ENCODE data around the gene AGAP6.
"Not testable (repeated sequence)": the region's sequence is repeated elsewhere in the genome, so short reads cannot be mapped to it uniquely, and the experiment has no call there.

AGAP6 gene

DNA sequence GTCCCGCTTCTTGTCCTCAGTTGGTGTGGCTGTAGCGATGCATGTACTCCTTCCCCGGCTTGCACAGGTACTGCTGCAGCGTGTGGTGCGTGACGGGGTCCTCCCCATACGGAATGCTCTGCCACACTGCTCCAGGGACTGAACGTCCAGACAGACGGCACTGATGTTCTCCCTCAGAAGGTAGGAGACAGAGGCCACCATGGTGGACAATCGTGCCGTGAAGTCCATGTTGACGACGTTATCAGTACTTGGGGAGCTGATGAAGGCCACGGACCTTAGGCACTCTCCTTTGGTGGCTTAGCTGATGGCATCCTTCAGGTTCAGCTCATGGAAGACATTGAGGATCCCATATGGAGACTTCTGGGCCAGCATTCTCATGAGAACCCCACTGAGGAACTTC lies 37.4 kb downstream of the AGAP6 start:
- DNase-seq (ENCODE audit: low spot score) = no peak

DNA sequence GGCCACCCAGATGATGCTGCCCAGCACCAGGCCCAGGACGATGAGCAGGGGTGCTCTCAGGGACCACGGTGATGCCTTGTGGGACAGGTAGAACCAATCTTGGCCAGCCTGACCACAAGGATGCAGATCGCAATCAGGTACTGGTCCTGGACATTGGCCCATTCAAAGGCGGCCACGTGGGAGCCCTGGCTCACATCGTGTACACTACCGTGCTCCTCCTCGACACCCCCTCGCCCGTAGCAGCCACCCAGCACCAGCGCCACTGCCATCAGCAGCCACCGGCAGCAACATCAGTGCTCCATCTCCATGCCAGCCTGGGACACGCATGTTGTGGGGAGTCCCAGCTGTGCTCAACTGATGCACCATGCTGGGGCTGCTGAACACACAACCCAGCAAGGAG lies 39.0 kb downstream of the AGAP6 start:
- DNase-seq (ENCODE audit: low spot score) = no peak

DNA sequence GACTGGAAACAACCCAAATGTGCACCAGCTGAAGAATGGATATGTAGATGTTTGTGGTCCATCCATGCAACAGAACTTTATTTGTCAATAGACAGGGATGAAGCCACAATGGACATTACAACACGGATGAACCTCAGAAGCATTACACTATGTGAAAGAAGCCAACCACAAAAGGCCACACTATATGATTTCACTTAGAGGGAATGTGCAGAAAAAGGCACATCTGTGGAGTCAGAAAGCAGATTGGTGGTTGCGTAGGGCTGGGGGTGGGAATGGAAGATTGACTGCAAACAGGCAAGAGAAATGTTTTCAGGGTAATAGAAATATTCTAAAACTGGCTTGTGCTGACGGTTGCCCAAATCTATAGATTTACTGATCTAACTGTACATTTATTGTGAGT lies 45.3 kb downstream of the AGAP6 start:
- DNase-seq (ENCODE audit: low spot score) = no peak

DNA sequence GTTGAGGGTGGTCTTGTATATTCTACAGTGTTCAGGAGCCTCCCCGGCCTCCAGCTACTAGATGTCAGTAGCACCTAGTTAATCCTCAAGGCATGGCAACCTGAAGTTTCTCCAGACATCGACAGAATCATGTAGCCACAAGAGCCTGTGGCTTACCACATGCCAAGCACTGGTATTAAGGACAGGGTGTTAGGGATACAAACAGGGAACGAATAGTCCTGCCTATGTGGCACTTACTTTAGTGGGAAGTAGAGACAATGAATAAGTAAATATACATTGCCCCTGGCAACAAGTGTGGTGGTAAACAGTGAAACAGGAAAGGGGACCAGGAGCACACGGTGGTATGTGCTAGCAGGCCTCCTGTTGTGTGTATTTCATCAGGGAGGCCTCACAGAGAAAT lies 47.1 kb downstream of the AGAP6 start:
- not testable (repeated sequence) for DNase-seq (ENCODE audit: low spot score)

DNA sequence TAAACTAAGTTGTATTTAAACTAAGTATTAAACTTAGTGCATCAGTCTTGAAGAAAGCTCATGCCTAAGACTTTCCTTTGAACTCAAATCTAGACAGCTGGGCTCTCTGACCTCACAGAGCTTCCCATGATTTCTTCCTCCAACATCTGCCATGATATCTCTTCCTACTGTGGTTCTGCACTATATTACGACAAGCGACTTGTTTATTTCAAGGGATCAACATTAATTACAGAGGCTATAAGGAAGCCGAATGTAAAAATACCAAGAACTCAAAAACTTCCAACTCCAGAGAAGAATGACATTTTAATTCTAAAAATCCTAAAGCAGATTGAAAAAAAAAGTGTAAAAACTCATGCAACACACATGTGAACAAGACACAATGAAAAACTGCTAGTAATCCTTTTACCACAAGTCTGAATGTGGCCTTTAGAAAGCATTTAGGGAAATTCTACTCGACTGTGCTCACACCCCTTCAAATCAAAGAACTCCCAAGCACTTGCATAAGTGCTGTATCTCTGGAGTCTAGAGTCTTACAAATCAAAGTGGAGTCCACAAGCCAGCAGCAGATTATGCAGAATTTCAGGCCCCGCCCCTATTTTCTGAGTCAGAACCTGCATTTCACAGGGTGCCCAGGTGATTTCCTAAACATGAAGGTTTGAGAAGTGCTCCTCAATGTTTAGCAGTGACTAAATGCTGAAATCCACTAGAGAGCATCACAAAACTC lies 56.9 kb downstream of the AGAP6 start:
- DNase-seq (ENCODE audit: low spot score) = no peak

DNA sequence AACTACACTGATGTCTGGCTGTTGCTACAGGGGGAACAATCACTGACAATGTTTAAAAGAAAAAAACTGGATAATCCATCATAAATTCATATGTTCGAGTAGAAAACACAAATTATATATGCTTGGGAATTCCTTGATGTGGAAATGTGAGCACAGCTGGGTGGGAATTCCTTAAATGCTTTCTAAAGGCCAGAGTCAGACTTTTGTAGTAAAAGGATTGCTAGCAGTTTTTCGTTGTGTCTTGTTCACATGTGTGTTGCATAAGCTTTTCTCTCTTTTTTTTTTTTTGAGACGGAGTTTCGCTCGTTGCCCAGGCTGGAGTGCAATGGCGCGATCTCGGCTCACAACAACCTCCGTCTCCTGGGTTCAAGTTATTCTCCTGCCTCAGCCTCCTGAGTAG lies 58.3 kb downstream of the AGAP6 start:
- not testable (repeated sequence) for DNase-seq (ENCODE audit: low spot score)

DNA sequence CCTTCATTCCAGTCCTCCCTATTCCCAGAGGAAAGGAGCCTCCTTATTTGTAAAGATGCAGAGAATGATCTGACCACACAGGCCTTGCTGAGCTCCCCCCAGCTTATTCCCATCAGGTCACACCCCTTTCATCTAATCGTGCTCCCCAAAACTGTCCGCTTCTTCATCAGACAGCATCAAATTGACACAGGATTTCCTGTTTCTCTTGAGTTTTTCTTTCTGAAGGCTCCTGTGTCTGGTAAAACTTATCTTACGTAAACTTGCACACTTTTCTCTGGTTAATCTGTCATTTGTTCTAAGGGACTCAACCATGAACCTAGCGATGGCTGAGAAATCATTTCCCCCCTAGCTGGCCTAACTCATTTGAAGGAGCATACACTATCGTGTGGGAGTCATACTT lies 59.4 kb downstream of the AGAP6 start:
- not testable (repeated sequence) for DNase-seq (ENCODE audit: low spot score)

DNA sequence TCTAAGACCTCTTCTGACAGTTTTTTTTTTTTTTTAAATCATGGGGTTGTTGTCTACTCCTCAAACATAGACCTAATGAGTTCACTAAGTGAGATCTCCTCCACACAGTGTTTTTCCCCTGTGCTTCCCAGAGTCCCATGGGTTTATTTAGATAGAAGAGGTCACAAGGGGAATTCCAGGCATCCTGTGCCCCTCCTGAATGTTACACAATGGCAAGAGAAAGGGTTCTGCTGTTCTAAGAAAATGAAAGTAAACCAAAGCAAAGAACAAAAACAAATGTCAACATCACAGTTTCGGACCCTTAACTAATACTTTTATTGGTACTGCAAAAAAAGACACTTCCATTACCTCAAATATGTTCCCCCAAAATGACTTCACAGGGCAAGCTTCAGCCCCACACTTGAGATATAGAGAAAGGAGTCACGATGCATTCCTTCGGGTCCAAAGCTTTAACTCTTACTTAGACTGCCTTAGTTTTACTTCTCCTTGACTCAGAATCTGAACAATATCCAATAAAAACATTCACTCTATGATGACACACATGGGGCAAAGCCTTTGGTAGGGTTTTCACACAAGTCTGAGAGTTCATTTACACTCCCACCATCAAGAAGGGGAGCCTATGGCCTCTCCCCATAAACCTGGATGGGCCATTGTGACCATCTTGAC lies 63.9 kb downstream of the AGAP6 start:
- peak; percentile 29 for DNase-seq (ENCODE audit: low spot score)

DNA sequence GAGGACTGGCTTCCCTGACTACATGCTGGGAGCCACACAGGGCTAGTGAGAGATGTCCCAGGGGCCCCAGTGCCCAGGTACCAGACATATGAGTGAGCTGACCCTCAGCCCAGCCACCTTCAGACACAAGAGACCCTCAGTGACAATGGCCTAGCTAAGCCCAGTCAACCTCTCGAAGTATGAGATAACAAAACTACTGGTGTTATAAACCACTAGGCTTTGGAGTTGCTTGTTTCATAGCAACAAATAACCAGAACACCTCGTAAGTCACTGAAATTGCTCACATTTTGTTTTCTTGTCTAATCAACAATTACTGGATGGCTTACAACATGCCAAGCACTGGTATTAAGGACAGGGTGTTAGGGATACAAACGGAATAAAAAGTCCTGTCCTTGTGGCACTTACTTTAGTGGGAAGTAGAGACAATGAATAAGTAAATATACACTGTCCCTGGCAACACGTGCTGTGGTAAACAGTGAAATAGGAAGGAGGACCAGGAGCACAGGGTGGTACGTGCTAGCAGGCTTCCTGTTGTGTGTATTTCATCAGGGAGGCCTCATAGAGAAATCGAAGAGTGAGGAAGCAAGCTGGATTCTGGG lies 64.7 kb downstream of the AGAP6 start:
- DNase-seq (ENCODE audit: low spot score) = not testable (repeated sequence)

DNA sequence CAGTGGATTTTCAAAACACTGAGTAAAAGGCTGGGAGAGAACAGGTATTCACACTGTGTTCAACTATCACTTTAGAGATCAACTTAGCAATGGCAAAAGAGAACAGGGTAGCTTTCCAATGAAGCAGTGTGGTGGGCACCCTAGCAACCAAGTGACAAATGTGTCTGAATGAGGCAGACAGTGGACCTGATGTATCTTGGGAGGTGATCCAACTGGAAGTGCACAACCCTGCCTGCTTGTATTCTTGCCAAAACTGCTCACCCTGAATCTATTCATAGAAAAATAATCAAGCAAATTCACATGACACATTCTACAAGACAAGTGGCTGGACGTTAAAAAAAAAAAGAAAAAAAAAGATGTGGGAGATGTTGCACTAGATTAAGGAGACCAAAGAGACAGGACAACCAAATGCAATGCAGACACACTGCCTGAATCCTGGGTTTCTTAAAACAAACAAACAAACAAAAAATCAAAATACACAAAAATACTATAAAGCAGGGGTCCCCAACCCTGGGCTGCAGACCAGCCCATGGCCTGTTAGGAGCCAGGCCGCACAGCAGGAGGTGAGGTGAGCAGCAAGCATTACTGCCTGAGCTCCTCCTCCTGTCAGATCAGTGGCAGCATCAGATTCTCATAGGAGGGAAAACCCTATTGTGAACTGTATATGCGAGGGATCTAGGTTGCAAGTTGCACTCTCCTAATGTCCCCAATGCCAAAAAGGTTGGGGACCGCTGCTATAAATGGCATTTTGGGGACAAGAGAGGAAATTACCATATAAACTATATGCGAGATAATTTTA lies 67.5 kb downstream of the AGAP6 start:
- not testable (repeated sequence) for DNase-seq (ENCODE audit: low spot score)

DNA sequence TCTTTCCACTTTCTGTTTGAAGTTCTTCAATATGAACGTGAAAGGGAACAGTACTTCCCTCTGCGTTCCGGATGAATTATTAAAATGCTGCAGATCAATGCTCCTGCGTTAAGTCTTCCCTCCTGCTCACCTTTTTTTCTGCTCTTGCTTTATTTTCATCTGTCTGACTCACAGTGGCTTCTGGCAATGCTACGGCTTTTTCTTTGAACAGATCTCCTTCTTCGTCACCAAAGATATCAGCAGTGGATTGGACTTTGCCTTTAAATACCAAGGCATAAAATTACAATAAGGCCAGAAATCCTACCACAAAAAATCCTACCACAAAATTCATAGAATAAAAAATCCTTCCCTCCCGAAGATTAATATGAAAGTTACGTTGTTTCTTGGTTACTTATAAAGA lies 68.4 kb downstream of the AGAP6 start:
- not testable (repeated sequence) for DNase-seq (ENCODE audit: low spot score)

DNA sequence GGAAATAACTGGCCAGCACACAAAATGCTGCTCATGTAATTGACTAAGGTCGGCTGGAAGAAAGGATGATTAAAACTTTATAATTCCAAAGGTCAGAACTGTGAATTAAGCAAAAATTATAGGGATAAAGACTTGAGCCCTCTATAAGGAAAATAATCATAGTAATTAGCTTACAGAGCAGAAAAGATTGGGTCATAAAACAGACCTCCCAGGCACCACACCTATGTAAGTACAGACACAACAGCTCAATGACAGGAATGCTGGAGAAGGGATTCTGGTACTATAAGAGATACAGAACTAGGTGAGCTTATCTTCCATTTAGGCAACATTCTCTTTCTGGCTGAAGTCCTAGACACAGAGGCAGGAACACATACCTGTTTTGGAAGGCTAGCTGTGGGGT lies 70.5 kb downstream of the AGAP6 start:
- DNase-seq (ENCODE audit: low spot score) = not testable (repeated sequence)

DNA sequence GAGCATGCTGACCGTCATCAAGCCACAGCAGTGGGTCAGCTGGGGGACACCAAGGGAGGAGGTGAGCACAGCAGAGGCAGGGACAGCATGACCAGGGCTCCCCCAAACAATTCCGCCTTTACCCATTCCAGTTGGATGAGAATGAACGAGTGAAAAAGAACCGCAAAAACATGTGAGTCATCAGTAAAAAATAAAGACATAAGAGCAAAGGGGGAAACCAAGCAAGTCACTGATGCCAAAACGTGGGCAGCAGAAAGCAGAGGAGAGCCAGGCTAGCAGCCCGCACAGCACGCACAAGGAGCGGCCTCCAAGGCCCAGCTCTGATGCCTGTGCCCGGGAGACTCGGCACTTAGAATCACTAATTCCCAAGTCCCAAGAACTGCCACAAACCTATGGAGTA lies 71.7 kb downstream of the AGAP6 start:
- not testable (repeated sequence) for DNase-seq (ENCODE audit: low spot score)

Data from HuH-7 (cell line).